NOMO-1 treated with DMSO at 0.1 percent for 48 hours (cell line): Measurements from ENCODE around the gene MCM7.

Experiments
- DNase-seq: peaks from one replicate; lab custom pipeline; 2025; ENCODE audit not compliant: unreplicated experiment; lab: John Stamatoyannopoulos, UW

MCM7 gene

GRCh38 chr7:100124301-100125230 lies 23.4 kb upstream of the MCM7 start:
- no peak for DNase-seq

DNA sequence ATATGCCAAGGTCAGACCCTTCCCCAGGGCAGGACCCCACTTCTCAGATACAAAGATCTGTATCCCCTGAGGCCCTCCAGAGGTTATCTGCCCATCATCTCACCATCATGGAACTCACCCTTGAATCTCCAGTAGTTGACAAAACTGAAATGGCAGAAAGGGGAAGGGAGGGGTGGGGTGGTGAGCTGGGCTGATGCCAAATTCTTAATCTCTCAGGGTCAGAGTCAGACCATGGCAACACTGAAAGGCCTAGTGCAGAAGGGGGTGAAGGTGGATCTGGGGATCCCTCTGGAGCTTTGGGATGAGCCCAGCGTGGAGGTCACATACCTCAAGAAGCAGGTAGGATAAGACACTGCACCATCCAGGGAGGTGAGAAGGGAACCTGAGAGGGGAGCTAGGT lies 21.4 kb upstream of the MCM7 start:
- no peak for DNase-seq

DNA sequence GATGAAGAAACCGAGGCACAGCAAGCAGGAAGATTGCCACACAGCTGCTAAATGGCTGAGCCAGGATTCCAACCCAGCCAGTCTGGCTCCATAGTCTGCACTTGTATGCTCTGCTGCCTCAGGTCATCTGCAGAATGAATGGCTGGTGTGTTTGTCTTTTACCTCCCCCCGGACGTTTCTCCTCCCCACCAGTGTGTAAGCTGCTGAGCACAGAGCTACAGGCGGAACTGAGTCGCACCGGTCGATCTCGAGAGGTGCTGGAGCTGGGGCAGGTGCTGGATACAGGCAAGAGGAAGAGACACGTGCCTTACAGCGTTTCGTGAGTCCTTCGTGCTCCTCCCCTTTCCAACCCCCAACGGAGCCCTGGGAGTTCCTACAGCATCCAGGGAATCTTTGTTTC lies 20.9 kb upstream of the MCM7 start:
- DNase-seq, result no peak

DNA sequence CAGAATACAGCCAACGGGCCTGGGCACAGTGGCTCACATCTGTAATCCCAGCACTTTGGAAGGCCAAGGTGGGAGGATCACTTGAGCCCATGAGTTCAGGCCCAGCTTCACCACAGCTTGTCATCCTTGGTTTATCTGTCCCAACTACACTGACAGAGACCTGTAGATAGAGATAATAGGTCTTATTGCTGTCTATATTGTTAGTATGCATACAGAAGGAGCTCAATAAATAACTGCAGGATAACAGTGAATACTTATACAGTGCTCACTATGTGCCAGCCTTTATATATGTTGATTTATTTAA lies 19.5 kb upstream of the MCM7 start:
- no peak for DNase-seq

GRCh38 chr7:100119970-100120732 lies 19.0 kb upstream of the MCM7 start:
- DNase-seq, result peak; percentile 69

GRCh38 chr7:100119072-100119969 lies 18.1 kb upstream of the MCM7 start, which contains the start of the genes CNPY4 and TAF6:
CNPY4 (plus strand) TSS chr7:100119634; CDS start chr7:100119745, 111 bp downstream.
TAF6 (minus strand) TSS chr7:100119358; CDS start chr7:100114209, 5,149 bp downstream.
- DNase-seq, result peak; percentile 97

DNA sequence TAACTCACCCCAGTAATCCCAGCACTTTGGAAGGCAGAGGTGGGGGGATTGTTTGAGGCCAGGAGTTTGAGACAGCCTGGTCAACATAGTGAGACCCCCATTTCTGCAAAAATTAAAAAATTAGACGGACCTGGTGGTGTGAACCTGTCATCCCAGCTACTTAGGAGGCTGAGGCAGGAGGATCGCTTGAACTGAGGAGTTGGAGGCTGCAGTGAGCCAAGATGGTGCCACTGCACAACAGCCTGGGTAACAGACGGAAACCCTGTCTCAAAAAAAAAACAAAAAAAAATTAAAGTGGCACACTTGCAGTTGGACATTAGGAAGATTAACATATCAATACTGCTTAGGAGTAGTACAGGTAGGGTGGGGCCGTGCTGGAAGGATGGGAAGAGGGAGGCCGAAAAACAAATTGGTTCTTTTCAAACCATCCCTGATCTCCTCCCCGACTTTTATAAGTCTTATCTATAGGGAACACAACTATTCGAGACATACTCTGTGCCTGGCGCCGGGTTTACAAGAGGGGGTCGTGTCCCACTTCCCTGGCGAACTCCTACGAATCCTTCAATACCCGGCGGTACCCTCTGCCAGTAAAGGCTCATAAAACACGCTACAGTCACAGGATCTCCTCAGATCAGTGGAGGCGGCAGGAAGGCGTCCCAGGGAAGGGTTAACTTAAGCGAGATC lies 17.3 kb upstream of the MCM7 start:
- DNase-seq, result no peak

DNA sequence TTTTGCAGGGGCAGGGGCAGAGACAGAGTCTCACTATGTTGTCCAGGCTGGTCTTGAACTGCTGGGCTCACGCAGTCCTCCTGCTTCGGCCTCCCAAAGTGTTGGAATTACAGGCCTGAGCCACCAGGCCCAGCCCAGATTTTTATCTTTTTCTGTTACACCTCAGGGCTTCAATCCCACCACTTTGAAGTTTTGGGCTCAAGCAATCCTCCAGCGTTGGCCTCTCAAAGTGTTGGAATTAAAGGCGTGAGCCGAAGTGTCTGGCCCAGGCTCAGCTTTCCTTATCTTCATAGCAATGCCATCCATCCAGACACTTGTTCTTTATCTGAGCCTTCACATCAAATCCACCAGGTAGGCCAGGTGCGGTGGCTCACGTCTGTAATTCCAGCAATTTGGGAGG lies 13.8 kb upstream of the MCM7 start:
- no peak for DNase-seq

DNA sequence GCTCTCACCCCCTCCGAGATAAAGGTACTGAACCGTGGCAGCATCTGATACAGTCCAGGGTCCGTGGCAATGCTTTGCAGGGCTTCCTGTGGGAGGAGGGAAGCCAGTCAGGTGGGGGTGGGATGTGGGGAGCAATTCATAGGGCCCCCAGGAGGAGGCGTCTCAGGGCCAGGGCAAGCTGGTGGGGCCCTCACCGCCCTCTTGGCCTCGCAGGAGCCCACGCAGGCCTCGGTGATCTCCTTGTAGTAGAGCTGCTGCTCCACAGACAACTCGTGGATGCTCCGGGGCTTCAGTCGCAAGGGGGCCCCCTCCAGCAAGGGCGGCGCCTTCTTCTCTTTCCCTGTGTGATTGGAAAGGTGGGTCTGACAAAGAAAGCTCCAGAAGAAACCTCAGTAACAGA lies 10.7 kb upstream of the MCM7 start:
- DNase-seq, result no peak

GRCh38 chr7:100111156-100111555 lies 10.0 kb upstream of the MCM7 start:
- no peak for DNase-seq

DNA sequence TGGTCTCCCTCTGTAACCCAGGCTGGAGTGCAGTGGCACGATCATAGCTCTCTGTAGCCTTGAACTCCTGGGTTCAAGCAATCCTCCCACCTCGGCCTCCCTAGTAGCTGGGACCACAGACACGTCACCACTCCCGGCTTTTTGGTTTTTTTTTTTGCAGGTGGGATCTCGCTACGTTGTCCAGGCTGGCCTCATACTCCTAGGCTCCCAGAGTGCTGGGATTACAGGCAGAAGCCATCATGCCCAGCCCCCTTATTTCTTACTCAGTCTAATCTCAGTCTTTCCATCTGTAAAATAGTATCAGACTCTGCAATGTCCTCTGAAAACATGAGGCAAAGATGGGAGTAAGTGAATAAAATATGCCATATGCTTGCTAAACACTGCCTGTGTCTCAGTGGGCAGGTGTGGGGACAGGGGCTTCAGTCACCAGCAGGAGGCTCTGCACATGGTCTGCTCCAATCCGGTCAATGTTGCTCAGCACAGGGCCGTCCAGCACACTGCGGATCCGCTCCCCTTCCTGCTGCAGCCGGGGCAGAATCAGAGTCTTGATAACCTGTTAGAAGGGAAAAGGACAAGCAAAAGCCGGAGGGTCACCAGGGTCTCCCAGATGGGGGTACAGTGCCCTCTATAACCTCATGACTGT lies 8.4 kb upstream of the MCM7 start:
- DNase-seq, result no peak

GRCh38 chr7:100107890-100108289 lies 6.7 kb upstream of the MCM7 start:
- DNase-seq, result no peak

DNA sequence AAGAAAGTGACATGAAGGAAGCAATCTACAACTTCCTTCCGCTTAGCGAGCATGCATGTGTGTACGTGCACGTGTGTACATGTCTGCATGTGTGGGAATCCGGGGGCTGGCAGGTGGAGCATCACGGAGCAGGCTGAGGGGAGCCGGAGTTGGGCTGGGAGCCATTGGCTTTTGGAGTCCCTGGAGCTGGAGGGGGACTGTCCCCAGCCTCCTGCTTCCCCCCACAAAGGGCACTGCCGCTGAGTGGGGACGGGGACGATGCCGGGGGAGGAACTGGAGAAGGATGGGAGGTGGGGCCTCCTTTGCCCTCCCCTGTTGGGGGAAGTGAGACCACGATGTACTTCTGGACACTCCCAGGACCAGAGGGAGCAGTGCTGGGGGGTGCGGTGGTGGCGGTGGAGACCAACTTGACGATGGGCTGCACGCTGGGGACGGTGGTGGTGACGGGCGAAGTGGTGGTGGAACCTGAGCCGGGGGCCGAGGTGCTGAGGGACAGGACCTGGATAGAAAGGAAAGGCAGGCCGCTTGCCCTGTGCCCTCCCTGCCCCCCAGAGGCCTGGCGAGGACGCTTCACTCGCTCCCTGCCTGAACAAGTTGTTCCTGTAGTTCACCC lies 6.0 kb upstream of the MCM7 start:
- no peak for DNase-seq

DNA sequence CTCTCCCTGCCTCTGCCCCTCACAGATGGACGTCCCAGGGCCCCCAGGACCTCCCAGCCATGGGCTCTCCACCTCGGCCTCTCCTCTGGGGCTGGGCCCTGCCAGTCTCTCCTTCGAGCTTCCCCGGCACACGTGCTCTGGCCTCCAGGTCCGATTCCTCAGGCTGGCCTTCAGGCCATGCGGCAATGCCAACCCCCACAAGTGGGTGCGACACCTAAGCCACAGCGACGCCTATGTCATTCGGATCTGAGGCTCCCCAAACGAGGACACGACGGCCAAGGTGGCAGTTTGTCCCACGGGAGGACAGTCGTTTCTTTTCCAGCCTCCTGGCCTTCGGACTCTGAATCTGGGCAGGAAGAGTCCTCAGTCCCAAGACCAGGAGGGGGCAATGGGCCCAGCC lies 5.4 kb upstream of the MCM7 start:
- no peak for DNase-seq

- no peak for DNase-seq
Observed at GRCh38 chr7:100105534-100105933, 4.3 kb upstream of the MCM7 start.

- DNase-seq, result no peak
Observed at GRCh38 chr7:100102950-100103840, 2.0 kb upstream of the MCM7 start.

DNA sequence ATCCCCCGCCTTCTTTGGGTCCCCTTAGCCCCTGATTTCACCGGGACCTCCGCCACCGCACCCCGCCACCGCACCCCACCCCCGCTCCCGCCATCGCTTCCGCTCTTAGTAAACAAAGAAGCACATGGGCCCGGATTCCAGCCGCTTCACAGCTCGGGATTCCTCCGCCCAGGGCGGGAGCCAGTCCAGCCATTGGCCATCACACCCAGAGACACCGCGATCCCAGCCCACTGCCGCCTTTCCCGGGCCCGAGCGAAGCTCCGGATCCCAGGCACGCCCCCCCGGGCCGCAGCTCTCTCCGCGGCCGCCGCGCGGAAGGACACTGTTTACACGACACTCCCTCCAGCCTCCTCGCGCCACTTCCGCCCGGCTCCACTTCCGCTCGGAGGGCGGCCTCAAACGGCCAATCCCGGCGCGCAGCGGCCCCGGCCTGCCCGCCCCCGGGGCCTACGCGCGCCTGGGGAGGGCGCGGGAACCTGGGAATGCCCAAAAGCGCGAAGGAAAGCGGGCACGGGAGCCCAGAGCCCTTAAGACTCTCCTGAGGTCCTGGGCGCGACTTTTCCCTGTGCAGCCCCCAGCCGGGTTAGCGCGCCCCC lies 679 bp downstream of the MCM7 start:
- peak; percentile 89 for DNase-seq

DNA sequence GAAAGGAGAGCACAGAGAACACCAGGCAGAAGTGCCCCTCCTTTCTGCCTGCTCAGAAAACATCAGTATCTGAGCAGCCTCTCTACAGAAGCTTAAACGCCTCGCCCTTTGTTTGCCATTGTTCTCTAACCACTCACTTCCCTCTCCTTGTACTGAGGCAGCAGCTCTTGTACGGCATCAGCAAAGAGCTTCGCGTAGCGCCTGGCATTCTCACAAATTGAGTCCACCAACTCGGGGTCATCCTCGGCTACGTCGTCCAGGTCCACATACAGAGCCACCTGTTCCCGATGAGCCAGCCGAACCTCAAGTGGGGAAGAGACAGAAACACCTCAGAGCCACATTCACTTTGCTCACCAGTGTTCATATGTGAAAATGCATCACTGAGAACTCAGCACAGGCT lies 1.7 kb downstream of the MCM7 start:
- DNase-seq, result no peak
